ENCODE data around the gene MYH11.
"Not testable (repeated sequence)": the region's sequence is repeated elsewhere in the genome, so short reads cannot be mapped to it uniquely, and the experiment has no call there.

The MYH11 gene

GRCh38 chr16:15803618-15804017 lies 53.2 kb downstream of the MYH11 start:
- no peak for DNase-seq

- no peak for DNase-seq
Observed at GRCh38 chr16:15799851-15800495, 56.9 kb downstream of the MYH11 start.

GRCh38 chr16:15798671-15799070 lies 58.2 kb downstream of the MYH11 start:
- no peak for DNase-seq

- no peak for DNase-seq
Observed at GRCh38 chr16:15796885-15797284, 59.9 kb downstream of the MYH11 start.

- DNase-seq = no peak
Observed at GRCh38 chr16:15795615-15796014, 61.2 kb downstream of the MYH11 start.

GRCh38 chr16:15792563-15792971 lies 64.3 kb downstream of the MYH11 start:
- no peak for DNase-seq

- DNase-seq = no peak
Observed at GRCh38 chr16:15790458-15790857, 66.4 kb downstream of the MYH11 start.

GRCh38 chr16:15789816-15790215 lies 67.0 kb downstream of the MYH11 start:
- DNase-seq = not testable (repeated sequence)

GRCh38 chr16:15788846-15789239 lies 68.0 kb downstream of the MYH11 start:
- DNase-seq = no peak

- DNase-seq = no peak
Observed at GRCh38 chr16:15786501-15786900, 70.3 kb downstream of the MYH11 start.

GRCh38 chr16:15785386-15786059 lies 71.3 kb downstream of the MYH11 start:
- no peak for DNase-seq

- no peak for DNase-seq
Observed at GRCh38 chr16:15783985-15784384, 72.8 kb downstream of the MYH11 start.

- DNase-seq = no peak
Observed at GRCh38 chr16:15782573-15783365, 74.1 kb downstream of the MYH11 start.

- DNase-seq = no peak
Observed at GRCh38 chr16:15781650-15782049, 75.2 kb downstream of the MYH11 start.

GRCh38 chr16:15780805-15781204 lies 76.0 kb downstream of the MYH11 start:
- DNase-seq = no peak

- DNase-seq = no peak
Observed at GRCh38 chr16:15779664-15780351, 77.0 kb downstream of the MYH11 start.

- DNase-seq = no peak
Observed at GRCh38 chr16:15778999-15779614, 77.7 kb downstream of the MYH11 start.

- DNase-seq = no peak
Observed at GRCh38 chr16:15778204-15778743, 78.6 kb downstream of the MYH11 start.

- DNase-seq = peak; percentile 60
Observed at GRCh38 chr16:15777533-15778203, 79.2 kb downstream of the MYH11 start.

GRCh38 chr16:15776572-15776971 lies 80.3 kb downstream of the MYH11 start:
- no peak for DNase-seq

GRCh38 chr16:15775663-15776304 lies 81.0 kb downstream of the MYH11 start:
- DNase-seq = no peak
